ENCODE measurements around the gene ESM1.
"Not testable (repeated sequence)": the region's sequence is repeated elsewhere in the genome, so short reads cannot be mapped to it uniquely, and the experiment has no call there.

DNA sequence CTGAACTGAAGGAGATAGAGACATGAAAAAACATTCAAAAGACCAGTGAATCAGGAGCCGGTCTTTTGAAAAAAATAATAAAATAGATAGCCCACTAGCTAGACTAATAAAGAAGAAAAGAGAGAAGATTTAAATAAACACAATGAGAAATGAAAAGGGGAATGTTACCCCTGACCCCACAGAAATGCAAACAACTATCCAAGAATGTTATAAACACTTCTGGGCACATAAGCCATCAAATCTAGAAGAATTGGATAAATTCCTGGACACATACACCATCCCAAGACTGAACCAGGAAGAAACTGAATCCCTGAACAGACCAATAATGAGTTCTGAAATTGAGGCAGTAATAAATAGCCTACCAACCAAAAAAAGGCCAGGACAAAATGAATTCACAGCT is 24.8 kb upstream of the ESM1 start:
- TF ChIP-seq, protein P1, sequence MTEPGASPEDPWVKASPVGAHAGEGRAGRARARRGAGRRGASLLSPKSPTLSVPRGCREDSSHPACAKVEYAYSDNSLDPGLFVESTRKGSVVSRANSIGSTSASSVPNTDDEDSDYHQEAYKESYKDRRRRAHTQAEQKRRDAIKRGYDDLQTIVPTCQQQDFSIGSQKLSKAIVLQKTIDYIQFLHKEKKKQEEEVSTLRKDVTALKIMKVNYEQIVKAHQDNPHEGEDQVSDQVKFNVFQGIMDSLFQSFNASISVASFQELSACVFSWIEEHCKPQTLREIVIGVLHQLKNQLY (CRISPR knock-in tag; conservative IDR thresholded peaks at IDR 0.05) = not testable (repeated sequence)
- TF ChIP-seq HNRNPK (IDR thresholded peaks at IDR 0.05; ENCODE audit: low read depth, low read length, poor library complexity, severe bottlenecking); ZNF551 (CRISPR knock-in tag; IDR thresholded peaks at IDR 0.05); PHF8 (IDR thresholded peaks at IDR 0.05; ENCODE audit: borderline replicate concordance, low read length): not testable (repeated sequence)
